ENCODE data around the gene SUSD4. TPM values are rescaled to one million over a fixed set of nuclear protein-coding genes. Genes with fewer than 3 reads are reported as not detected.

Gene SUSD4
- total RNA-seq, 1 donor from 2014 or later = not detected

DNA sequence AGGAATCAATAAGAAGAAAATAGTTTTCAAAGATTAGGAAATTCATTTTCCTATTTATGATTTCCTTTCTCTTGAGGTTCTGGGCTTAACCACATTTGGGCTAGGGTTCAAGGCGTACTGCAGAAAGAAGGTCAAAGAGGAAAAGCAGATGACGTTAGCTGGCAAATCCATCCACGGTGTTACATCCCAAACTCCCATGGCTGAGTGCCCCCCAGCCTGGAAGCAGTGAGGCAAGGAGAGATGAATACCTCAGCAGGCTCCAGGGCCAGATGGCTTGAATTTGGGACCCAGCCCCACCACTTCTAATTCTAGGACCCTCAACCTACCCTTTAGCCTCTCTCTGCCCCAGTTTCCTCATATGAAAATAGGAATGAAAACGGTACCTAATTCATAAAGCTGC, 17.7 kb downstream of the SUSD4 start:
- no peak for TF ChIP-seq CTCF (IDR thresholded peaks at IDR 0.05)
- Histone ChIP-seq H3K27ac (no peak overlapping the region), H3K36me3 (no peaks in the 10 kb centered on the region), H3K4me1 (no peaks in the 10 kb centered on the region), H3K27me3 (no peaks in the 10 kb centered on the region), H3K9me3 (no peaks in the 10 kb centered on the region), H3K4me3 (no peak overlapping the region)
- intact Hi-C loops (cut with DNase I) = no loop called here
- DNase-seq (ENCODE audit: low spot score in 2 of 2) = no peak

DNA sequence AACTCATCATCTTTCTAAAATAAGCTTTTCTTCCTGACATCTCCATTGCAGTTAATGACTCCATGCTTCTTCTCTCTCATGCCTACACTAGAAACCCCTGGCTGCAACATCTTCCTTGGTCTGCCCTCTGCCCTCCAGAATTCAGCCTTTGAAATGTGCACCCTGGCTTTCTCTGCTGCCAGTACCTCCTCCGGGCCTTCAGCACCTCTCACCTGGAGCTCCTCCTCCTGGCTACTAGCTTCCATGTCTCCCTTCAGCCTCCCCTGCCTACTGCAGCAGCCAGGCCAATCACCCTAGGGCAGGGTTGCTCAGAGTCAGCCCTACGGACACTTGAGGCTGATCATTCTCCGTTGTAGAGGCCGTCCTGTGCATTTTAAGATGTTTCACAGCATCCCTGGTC, 18.3 kb downstream of the SUSD4 start:
- Histone ChIP-seq H3K4me1 (no peaks in the 10 kb centered on the region), H3K27ac (no peak overlapping the region), H3K4me3 (no peak overlapping the region), H3K27me3 (no peaks in the 10 kb centered on the region), H3K9me3 (no peaks in the 10 kb centered on the region), H3K36me3 (no peaks in the 10 kb centered on the region)
- DNase-seq (ENCODE audit: low spot score in 2 of 2) = no peak
- no peak for TF ChIP-seq CTCF (IDR thresholded peaks at IDR 0.05)
- intact Hi-C loops (cut with DNase I) = no loop called here

DNA sequence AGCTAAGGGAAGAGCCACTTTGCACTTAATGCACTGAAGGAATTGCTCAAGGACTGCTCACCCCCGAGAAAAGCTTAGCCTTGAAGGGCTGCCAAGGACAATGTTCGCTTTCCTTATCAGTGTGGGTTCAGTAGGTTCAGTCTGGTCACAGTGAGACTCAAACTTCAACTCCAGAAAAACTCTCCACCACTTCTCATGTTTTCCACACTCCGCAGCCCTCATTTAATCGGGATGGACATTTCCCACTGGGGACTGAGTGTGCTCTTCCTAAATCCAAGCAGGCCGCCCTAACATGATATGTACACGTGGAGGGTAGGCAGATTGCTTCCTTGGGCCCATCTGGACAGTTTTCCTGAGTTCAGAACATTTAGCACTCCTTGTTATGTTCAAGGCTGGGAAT, 19.5 kb downstream of the SUSD4 start:
- H3K27ac ChIP-seq = no peak overlapping the region
- intact Hi-C loops (cut with DNase I) = no loop called here

DNA sequence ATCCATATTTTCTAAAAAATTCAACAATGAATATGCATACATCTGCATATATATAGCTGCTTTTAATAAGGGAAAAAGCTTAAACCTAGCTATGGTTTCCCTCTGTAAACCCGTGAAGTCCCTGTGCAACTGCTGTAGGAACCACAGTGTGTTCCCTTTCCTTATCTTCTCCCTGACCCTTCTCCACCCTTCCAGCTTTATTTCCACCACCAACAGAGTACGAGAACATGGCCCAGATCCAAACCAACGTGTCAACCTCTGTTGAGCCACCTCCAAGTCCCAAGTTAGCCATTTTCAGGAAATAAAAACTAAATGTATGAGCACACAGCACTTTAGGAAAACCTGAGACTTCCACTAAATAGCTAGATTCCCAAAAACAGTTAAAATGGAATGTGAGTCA, 20.3 kb downstream of the SUSD4 start:
- Histone ChIP-seq H3K9me3 (no peaks in the 10 kb centered on the region), H3K4me3 (no peak overlapping the region), H3K4me1 (no peaks in the 10 kb centered on the region), H3K36me3 (no peaks in the 10 kb centered on the region), H3K27me3 (no peaks in the 10 kb centered on the region), H3K27ac (no peak overlapping the region)
- intact Hi-C loops (cut with DNase I) = no loop called here
- TF ChIP-seq CTCF (IDR thresholded peaks at IDR 0.05) = no peak
- DNase-seq (ENCODE audit: low spot score in 2 of 2) = no peak

More for the DNA sequence above, 19.5 kb downstream of the SUSD4 start:
- no peaks in the 10 kb centered on the region for H3K36me3 ChIP-seq
- no peaks in the 10 kb centered on the region for H3K27me3 ChIP-seq
- H3K4me3 ChIP-seq = no peak overlapping the region
- no peaks in the 10 kb centered on the region for H3K4me1 ChIP-seq
- TF ChIP-seq CTCF (IDR thresholded peaks at IDR 0.05) = no peak
- H3K9me3 ChIP-seq = no peaks in the 10 kb centered on the region
- DNase-seq (ENCODE audit: low spot score in 2 of 2) = no peak

- intact Hi-C loops (cut with DNase I) = no loop called here
- Histone ChIP-seq H3K9me3 (no peaks in the 10 kb centered on the region), H3K27me3 (no peaks in the 10 kb centered on the region), H3K4me3 (no peak overlapping the region), H3K36me3 (no peaks in the 10 kb centered on the region), H3K4me1 (no peaks in the 10 kb centered on the region), H3K27ac (no peak overlapping the region)
- TF ChIP-seq CTCF (IDR thresholded peaks at IDR 0.05) = no peak
- no peak for DNase-seq (ENCODE audit: low spot score in 2 of 2)
Observed at GRCh38 chr1:223341121-223341520, 22.9 kb downstream of the SUSD4 start.

DNA sequence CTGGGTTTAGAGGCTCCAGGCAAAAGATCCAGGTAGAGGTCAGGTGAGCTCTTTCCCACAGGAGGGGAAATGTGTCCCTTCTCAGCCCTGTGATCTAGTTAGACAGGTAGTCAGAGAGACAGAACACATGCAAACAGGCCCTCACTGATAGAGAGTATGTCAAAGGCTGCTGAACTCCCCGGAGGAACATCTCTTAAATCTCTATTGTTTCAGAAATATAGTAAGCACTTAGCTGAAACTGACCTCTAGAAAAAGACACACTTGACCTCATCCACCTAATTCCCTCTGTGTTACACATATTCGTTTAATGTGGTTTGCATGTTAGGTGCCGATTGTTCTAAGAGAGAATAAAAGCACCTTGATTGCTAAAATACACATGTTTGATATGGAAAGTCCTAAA, 23.3 kb downstream of the SUSD4 start:
- no peaks in the 10 kb centered on the region for H3K27me3 ChIP-seq
- H3K4me3 ChIP-seq = no peak overlapping the region
- no peak overlapping the region for H3K27ac ChIP-seq
- no peak for TF ChIP-seq CTCF (IDR thresholded peaks at IDR 0.05)
- no peak for DNase-seq (ENCODE audit: low spot score in 2 of 2)
- H3K9me3 ChIP-seq = no peaks in the 10 kb centered on the region
- intact Hi-C loops (cut with DNase I) = no loop called here
- no peaks in the 10 kb centered on the region for H3K36me3 ChIP-seq
- H3K4me1 ChIP-seq = no peaks in the 10 kb centered on the region

Measured in ascending aorta (tissue), 2 donors.